DLD1 (cell line): ENCODE results near the gene THSD4.
"Not testable (repeated sequence)": the region's sequence is repeated elsewhere in the genome, so short reads cannot be mapped to it uniquely, and the experiment has no call there.

Experiments used
- in situ Hi-C: cut with HindIII; loops from 2 replicates; pipeline ENCODE4 v1.10.0; 2017; ENCODE audit warnings: low sequenced_read_pairs

THSD4 gene

DNA sequence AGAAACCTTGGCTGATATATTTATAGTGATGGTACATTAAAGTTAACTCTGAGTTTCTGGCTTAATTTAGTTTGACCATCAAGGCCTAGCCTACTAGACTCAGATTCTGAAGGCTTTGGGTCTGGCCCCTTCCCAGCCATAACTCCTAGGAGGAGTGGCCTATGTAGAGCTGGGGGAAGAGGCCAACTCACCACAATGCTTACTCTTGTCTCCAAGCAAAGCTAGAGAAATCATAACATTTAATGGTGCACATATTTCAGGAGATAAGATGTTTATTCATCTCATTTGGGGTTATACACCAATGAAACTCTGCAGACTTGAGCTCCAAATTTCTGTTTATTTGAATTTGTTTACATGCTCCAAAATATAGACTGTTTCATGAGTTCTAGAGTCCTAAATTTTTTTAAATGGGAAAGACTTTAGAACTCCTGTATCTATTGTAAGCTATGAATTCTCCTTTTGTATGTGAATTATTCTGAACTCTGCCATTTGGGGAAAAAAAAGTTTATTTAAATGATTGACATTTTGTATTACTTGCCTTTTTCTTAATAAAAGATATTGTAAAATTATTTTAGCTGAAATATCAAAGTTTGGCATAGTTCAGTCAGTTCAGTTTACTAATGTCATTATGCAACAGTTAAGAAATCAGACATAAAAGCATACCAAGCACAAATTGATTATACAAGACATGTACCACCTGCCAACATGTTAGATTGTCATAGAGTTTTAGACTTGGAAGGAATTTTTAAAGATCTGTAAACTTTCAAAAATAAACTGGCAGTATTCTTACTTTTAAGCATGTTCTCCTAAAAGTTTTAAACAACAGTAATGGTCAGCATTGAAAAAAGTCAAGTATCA lies 551.7 kb downstream of the THSD4 start:
- in situ Hi-C loops: no loop called here

DNA sequence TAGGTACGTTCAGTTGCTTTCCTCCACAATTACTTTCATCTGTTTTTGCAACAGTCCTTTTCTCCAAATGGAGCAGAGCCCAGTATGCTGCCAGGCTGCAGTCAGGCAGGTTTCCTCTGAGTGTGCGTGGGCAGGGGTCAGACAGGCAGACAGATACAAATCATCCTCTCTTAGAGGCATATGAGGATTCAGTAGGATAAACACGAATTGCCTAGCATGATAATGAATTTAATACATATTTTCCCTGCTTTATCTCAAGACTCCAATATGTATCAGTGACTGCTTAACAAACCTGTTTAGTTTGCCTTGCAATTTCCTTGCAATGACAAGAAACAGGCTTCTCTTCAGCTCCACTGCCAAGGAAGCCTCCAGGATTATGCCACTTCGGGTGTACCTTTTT lies 554.4 kb downstream of the THSD4 start:
- in situ Hi-C loops: no loop called here

DNA sequence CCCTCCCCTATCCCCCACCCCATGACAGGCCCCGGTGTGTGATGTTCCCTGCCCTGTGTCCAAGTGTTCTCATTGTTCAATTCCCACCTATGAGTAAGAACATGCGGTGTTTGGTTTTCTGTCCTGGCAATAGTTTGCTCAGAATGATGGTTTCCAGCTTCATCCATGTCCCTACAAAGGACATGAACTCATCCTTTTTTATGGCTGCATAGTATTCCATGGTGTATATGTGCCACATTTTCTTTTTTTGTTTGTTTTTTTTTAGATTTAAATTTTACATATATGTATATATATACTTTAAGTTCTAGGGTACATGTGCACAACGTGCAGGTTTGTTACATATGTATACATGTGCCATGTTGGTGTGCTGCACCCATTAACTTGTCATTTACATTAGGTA lies 555.0 kb downstream of the THSD4 start:
- in situ Hi-C loops: not testable (repeated sequence)

DNA sequence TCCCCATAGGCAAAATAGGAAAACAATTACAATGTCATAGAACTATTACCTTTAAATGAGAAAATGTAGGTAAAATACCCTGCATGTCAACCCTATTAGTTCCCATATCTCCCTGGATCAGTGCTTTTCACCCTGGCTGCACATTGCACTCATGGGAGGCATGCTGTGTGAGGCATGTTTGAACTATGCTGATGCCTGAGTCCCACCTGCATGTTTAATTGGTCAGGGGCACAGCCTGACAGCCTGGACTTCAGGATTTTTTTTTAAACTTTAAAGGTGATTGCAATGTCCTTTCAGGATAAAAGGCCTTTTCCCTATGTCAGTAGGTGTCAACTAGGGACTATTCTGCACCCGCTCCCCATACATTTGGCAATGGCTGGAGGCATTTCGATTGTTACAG lies 559.1 kb downstream of the THSD4 start:
- in situ Hi-C loops: no loop called here

DNA sequence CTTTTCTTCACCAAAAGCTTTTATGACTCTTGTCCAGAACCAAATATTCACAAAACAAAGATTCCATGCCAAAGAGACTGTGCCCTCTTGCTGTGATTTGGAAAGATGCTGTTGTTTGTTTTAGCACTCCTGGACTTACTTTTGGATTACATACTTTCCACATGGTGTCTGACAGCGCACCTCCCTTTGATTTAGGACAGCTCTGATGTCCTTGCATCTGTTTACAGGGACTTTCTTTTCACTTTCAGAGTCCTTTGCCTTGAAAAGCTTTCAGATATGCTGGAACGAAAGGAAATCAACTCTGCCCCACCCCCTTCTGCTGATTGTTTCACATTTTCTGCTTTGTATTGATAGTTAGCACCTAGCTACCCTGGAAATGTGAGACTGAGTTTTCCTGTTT lies 562.1 kb downstream of the THSD4 start:
- in situ Hi-C loops: no loop called here

DNA sequence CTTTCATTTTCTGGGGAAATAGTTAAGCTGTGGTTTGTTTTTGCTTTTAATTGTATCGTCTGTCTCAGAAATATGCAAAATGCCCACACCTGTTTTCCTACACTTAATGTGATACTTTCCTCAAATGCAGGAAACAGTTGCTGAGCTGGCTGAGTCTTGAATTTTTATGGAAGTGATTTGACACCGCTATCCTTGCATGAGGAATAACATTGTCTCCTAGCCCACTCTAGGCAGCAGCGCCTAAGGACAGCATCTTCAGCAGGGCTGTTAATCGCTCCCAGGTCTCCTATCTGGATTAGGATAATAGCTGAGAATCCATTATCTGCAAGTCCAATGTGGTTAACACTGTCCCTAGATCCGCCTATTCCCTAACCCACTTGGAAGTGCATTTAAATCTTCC lies 562.5 kb downstream of the THSD4 start:
- in situ Hi-C loops: no loop called here

- in situ Hi-C loops: no loop called here
Observed at GRCh38 chr15:71678191-71678590, 562.9 kb downstream of the THSD4 start.

- in situ Hi-C loops: no loop called here
Observed at GRCh38 chr15:71678605-71679004, 563.3 kb downstream of the THSD4 start.

GRCh38 chr15:71679223-71679792 lies 564.0 kb downstream of the THSD4 start:
- in situ Hi-C loops: no loop called here

GRCh38 chr15:71679793-71680353 lies 564.6 kb downstream of the THSD4 start:
- in situ Hi-C loops: no loop called here

DNA sequence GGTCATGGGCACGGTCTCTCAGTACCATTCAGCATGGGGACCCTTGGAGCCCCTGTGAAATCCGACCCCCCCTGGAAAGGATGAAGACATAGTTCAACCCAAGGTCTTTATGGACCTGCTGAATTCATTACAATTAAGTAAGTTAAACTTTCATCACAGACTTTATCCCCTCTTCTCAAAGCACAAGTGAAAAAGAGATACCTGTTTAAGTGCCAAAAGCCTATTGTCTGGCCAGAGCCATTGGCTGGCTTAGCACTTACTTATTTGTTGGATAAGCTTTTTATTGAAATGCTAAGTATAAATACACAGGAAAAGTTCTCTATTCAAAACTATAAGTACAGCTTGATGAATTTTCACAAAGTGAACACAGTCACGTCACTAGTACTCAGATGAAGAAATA lies 566.7 kb downstream of the THSD4 start:
- in situ Hi-C loops: no loop called here

GRCh38 chr15:71683411-71684274 lies 568.4 kb downstream of the THSD4 start:
- in situ Hi-C loops: no loop called here

- in situ Hi-C loops: no loop called here
Observed at GRCh38 chr15:71685420-71685993, 570.2 kb downstream of the THSD4 start.

DNA sequence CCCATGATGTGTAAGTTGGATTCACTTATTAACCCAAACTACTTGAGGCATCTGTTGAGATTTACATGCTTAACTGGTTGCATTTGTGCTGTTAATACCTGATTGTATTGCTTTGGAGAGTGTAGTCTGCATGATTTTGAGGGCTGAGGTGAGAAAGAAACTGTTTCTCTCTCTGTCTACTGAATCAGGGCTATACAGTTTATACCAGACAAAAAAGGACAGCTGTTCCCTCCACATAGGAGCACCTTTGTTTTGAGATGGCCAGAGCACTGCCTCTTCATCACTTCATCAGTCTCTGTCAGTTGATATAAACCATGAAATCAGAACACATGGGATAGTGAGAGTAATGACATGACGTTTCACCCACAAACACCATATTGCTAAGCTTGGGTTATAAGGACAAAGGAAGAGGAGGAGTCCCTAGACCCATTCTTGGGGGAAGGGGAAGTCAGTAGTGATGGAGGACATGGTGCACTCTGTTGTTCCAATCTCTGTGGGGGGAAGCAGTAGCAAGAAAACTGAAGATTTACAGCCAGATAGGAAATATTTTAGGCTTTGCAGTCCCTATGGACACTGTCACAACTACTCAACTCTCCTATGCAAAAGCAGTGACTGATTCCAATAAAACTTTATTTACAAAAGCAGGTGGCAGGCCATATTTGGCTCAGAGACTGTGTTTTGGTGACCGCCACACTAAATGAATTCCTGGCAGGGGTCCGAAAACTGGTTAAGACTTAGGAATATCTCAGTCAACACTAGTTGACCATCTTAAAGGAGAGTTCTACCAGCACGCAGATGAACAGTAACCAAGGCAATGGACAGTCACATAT lies 571.2 kb downstream of the THSD4 start:
- in situ Hi-C loops: no loop called here

GRCh38 chr15:71687902-71688508 lies 572.7 kb downstream of the THSD4 start:
- in situ Hi-C loops: no loop called here

- in situ Hi-C loops: no loop called here
Observed at GRCh38 chr15:71688509-71689094, 573.3 kb downstream of the THSD4 start.

DNA sequence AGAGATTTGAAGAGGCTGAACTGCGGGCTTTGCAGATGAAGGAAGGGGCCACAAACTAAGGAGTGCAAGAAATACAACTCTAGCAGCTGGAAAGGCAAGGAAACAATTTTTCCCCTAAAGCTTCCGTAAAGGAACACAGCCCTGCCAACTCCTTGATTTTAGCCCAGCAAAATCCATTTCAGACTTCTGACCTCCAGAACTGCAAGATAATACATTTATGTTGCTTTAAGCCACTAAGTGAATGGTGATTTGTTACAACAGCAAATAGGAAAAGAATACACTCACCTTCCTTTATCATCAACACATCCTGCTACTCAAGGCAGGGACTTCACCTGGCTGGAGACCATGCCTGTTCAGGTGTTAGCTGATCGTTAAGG lies 575.8 kb downstream of the THSD4 start:
- in situ Hi-C loops: no loop called here

DNA sequence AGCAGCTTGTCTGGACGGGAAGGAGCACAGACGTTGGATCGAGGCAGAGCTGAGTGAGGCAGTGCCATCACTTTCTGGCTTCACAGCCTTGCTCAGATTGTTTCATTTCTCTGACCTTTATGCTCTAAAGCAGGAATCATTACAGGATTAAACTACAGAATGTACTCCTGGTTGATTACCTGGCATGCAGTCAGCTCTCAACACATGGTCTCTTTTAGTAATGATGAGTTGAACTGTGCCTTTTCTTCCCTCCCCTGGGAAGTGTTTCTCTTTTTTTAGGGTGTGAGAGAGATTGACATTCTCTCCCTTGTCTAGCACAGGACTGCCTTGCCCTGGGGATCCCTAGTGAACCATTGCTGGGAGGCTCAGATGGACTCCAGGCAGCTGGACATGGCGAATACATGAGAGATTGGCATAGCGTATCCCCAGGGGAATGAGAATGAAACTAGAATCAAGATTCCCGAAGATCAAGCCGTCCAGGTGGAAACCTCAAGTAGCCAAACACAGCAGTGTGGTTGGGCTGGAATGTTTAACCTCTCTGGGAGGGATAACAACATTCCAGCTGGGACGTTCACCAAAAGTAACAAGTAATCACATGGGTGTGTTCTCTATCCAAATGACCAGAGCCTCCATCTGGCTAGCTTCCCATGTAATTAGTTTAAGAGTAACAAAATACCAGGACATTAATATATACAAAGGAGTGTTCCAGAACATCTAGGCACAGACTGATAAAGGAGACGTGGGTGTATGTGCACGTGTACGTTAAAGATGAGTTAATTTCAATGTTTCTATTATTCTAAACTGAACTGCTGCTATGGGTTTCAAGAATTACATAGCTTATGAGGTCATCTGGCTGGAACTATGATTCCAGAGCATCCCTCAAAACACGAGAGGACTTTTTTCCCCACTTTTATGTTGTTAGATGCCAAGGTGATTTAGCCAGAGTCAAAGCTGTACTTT lies 576.5 kb downstream of the THSD4 start:
- in situ Hi-C loops: no loop called here
